HTERT RPE-1 (cell line): Measurements from ENCODE around the gene GCN1.
"Not testable (repeated sequence)": the region's sequence is repeated elsewhere in the genome, so short reads cannot be mapped to it uniquely, and the experiment has no call there.

Experiments used
- in situ Hi-C: fragments of 300-500 bp; cut with MboI; formaldehyde crosslinking; loops from 4 replicates; pipeline ENCODE4 v1.14.3; 2020; ENCODE audit warnings: low sequenced_read_pairs

The GCN1 gene

GRCh38 chr12:120194534-120195395, at the start of gene GCN1:
TSS of gene GCN1 (minus strand) at chr12:120194715. CDS start at chr12:120194697, 18 bp downstream.
- in situ Hi-C loops, result no loop called here

DNA sequence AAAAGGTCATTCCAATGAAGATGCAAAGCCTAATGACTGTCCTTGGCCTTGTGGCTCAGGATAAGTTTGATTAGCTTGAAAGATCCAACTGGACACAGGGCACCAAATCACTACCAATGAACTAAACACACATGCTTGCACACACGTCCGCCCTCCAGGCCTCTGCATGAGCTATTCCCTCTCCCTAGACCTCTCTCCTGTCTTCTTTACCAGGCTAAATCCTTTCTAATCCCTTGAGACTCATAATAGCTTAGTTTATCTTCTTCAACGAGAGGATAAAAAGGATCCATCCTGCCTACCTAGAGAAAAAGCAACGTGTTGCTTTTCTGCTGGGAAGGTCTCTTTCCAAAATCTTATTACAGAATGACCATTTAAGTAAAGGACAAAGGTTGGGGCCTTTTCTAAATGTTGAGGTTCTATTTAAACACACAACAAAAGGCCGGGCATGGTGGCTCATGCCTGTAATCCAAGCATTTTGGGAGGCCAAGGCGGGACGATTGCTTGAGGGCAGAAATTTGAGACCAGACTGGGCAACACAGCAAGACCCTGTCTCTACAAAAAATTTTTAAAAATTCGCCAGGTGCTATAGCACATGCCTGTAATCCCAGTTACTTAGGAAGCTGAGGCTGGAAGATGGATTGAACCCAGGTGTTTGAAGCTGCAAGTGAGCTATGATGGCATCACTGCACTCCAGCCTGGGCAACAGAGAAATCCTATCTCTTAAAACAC, 48.6 kb upstream of the GCN1 start:
- in situ Hi-C loops, result no loop called here

- in situ Hi-C loops, result no loop called here
These were observed 47.8 kb upstream of the GCN1 start for GRCh38 chr12:120242275-120242799.

DNA sequence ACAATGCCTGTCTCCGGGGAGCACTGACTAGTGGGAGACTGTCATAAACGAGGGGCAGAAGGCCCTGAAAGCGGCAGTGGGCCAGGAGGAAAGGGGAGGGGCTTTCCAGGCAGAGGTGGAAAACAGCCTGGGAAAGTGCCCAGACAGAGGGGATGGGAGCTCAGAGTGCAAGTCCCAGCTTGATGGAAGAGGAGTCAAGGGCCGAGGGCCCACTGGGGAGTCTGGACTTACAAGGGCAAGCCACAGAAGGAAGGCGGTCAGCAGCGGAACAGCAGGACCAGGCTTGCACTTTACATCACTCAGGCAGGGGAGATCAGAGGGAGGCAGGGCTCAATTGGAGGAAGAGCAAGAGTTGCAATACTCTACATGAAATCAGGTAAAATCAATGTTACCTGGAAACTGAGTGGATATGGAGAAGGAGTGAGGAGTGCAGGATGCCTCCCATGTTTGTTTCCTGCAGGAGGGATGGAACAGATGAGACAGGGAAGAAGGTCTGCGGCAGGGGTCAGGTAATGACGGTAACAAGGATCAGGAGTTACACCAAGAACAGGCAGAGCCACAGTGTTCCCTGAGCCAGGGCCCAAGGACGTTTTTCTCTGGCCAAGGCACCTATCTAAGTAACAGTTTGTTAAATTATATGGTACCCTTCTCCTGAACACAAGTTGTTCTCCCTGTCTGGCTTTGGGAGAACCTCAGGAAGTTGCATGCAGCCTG, 47.2 kb upstream of the GCN1 start:
- in situ Hi-C loops, result no loop called here

GRCh38 chr12:120240495-120240833, 45.9 kb upstream of the GCN1 start:
- in situ Hi-C loops, result no loop called here

- in situ Hi-C loops, result no loop called here
These were observed 45.4 kb upstream of the GCN1 start for GRCh38 chr12:120239776-120240494.

DNA sequence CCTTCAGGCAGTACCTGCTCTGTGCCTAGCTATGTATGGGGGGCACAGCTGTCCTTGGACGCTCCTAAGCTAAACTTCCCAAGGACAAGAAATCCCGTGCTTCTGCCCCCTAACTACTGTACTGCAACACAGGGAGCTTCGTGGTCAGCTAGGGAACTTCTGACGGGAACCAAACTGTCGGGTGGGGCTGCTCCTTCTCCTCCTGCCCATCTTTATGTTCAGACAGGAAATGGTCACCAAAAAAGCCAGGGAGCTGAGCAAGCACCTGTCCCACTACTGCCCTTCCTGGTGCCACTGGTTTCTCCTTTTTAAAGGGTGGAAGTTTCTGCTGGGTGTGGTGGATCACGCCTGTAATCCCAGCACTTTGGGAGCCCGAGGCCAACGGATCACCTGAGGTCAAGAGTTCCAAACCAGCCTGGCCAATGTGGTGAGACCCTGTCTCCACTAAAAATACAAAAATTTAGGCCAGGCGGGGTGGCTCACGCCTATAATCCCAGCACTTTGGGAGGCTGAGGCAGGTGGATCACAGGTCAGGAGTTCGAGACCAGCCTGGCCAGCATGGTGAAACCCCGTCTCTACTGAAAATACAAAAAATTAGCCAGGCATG, 44.4 kb upstream of the GCN1 start:
- in situ Hi-C loops, result no loop called here

DNA sequence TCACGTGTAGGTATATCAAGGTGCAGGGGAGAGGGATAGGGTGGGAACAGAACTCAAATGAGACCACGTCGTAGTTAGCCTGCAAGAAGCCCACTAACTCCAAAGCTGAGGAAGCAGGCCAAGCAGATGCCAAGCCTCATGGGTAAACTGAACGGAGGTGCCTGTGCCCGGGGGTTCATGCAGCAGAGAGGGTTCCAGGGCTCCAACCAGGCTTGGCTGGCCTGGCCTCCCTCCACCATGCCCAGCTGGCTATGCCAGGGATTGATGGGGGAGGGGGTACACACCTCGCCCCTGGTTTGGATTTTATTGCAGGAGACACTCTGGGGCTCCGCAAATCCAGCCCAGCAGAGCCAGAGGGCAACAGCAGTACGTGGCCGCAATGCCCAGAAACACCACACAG, 43.7 kb upstream of the GCN1 start:
- in situ Hi-C loops, result no loop called here

DNA sequence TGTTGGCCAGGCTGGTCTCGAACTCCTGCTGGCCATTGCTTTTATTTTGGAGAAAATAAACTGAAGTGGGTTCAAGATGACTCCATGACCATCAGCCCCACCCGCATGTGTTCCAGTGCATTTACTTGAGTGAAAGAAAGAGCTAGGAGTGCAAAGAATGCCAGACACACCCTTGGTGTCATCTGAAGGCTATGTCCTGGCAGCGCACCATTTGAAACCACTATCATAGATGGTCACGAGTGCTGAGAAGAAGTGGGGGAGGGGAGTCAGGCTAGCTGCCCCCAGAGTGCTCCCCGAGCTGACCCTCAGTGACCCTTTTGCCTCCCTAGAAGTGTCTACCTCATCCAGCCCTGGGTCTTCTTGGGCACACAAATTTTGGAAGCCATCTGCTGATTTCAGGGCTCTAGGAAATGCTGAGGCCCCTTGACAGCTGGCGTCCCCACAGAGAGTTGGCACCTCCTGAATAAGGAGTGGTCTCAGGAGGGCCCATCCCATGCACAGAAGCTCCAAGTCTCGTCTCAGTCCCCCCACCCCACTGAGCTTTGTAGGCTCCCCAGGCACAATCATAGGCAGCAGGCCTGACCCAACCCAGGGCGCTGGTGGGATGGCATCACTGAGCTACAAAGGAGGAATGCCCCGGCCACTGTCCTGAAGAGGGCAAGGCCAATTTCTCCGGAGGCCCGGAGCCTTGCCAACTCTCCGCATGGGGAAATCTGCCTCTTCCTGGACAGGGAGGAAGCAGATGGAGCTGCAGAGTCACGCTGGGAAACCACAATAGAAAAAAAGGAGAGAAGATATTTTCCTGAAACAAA, 43.1 kb upstream of the GCN1 start:
- in situ Hi-C loops, result no loop called here

- in situ Hi-C loops, result not testable (repeated sequence)
These were observed 42.3 kb upstream of the GCN1 start for GRCh38 chr12:120236809-120237208.

DNA sequence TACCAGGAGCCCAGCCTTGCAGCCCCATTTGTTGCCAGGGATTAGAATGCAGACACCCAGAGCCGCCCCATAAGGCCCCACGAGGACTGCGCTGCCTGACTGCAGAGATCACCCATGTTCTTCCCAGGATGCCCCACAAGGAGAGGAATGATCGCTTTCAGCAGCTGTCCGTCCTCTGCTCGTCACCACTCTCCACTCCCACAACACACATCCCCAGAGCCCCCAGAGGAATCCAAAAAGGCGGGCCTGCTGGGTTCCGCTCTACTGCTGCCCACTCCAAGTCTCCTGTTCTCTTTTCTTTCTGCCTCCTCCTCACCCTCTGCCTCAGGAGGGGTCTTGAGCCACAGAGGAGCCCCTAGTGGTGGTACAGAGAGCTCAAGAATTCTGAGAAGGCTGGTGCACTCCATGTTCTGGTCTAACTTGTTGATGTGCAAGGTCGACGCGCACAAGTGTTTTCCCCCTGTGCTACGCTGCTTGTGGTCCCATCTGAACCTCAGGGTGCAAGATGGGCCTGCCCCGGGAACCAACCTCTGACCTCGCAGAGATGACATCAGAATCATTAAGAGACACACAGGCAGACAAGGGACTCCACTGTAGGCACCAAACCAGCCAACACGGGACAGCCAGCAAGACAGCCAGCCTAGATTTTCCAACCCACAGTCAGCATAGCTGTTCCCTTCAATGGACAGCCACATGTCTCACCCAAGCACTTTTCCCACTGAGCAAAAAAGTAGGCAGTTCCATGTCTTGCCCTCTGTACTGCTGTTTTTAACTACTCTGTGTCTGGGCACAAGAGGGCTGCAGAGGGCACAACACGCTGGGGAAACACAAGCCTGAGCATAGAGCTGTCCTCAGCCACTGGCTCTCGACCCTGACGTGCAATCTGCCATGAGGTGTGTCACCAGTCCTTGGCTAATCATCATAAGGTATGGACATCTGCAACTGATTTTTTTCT, 41.1 kb upstream of the GCN1 start:
- in situ Hi-C loops, result no loop called here

DNA sequence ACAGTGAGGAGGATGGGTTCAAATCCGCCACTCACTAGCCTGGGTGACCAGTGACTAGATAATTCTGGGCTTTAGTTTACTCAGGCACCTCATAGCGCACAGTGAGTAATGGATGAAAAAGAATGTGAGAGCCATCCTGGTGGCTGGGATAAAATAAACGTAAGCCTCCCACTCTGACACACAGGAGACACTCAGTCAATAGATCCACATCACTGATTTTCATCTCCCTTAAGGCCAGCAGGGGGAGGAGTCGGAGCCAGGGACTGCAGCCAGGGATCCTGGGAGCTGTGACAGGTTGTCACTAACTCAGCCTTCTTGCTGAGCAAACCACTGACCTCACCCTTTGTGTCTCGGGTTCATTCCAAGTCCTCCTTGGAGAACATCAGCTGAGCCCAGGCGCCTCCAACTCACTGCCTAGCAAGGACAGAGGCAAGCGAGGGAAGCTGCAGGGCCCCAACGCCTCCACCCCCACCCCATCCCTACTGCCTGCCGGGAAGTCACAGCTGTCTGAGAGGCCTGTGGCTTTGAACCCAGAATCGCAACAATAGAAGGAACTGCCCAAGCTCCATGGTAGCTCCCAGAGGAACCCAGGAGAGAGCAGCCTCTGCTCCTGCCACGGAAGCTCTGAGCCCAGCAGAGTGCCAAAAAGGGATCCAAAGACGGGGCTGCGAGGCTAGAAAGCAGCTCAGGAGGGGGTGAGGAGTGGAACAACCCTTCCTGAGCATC, 40.3 kb upstream of the GCN1 start:
- in situ Hi-C loops, result no loop called here

DNA sequence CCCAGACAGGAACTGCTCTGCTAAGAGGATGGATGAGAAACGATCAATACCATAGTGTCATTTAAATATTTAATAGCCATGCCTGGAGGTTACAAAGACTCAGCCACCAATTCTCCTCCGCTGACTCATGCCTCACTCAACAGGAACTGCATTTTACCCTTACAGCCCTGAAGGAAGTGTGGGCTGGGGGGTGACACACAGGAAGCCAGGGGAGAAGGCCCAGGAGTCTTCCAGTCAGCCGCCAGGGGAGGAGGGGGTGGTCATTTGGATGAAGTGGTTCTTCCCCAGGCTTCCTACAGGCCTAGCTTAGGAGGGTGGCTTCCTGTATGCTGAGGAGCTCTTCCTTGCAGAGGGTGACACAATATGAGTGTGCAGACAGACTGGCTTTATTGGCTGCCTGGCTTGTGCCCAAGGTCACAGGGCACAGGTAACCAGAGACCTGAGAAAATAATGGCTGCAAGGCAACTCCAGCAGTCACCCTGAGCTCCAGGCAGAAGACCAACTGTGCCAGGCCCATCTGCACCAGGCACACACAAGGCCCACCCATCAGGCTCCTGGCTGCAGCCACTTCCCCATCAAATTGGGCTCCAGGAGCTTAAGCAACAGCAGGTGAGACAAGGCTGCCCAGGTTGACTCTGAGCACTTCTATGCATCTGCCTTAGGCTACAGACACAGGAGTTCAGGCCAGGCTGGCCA, 36.9 kb upstream of the GCN1 start:
- in situ Hi-C loops, result no loop called here

- in situ Hi-C loops, result no loop called here
These were observed 36.4 kb upstream of the GCN1 start for GRCh38 chr12:120230974-120231315.

DNA sequence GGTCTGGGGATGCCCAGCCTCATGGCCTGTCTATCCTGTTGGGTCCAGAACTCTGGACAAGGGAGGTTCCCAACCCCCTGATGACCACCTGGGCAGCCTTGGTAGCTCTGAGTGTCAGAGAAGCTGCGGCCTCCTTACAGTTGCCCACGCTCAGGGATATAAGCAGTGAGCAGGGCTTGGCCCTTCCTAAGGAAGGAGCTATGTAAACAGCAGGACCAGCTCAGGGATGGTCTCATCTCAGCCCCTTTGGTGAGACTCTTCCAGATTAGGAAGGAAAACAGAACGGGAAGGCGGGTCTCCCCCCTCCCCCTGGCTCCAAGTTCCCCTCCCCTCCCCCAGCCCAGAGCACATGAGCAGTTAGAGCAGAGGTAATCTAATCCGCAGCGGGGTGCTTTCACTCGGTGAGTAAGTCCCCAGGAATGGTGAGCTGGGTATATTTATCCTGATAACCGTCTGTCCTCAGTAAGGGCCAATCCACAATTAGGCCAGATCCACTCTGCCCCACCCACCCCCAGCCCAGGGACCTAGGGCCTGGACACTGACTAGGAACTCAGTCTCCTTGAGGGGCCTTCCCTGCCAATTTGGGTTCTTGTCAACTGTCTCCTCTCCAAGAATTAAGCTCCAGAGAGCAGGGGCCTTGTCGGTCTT, 35.9 kb upstream of the GCN1 start:
- in situ Hi-C loops, result no loop called here

DNA sequence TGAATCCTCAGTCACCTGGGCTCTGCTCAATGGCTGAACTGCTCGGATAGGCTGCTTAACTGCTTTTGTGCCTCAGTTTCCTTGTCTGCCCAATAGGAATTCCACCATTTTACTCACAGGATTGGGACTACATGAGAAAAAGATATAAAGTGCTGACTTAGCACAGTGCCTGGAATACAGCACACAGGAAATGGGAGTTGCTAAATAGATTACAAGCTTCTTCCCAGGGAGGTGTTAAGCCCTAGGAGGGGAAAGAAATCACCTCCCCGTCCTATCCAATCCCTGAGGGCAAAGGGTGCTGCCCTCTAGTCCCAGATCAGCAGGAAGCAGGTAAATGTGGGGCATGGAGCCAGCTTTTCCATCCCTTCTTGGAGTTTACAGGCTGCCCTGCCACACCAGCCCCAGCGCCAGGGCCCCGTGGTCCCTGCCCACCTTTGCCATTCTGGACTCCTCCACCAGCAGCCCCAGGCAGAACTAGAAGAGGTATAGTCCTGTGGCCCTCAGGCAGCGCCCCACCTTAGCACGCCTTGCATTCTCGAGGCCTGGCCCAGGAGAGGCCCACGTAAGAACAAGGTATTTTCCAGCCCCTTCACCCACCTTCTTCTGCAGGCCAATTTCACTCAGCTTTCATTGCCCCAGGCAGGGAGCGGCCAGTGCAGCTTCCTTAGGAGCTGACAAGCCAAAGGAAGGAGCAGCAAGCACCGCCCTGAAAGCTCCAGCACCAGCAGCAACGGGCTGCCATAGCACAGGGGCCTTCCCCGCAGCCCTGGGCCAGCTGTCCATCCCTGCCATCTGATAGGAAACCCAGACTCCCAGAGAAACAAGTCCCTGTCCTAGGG, 35.2 kb upstream of the GCN1 start:
- in situ Hi-C loops, result no loop called here
